ENCODE data around the gene TCF19.
A peak's percentile ranks its signal among the peaks of the same experiment; 100 is the strongest.

Gene TCF19

DNA sequence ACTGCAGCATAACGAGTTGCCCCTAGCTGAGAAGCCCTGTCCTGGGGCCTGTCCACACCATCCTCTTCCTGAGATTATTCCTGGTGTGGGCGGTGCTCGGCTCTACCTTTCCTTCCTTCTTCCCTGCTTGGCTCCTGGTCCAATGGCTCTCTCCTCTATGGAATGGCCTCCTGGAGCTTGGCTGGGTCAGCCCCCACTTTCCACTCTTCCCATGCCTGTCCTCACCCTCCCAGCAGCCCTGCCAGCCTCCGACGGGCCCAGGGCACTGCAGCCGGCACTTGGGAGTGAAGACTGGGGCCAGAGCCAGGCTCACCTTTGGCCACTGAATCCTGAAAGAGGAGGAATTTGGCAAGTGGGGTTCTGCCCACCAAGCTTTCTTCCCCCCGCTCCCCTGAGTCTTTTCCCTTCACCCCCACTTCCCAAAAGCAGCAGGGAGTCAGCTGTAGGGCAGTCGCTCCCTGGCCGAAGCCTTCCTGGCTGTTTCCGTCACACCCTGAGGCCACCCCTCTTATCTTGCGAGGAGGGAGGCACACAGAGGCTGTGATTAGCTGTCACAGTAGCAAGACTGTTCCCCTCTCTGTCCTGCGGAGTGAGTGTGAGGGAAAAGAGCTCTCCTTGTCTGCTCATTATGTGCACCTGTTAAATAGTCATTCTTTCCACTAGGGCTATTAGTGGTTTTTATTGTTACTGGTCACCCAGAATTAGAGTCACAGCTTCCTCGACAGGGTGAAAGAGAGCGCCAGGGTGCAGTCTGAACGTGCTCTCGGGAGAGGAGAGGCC is 31.8 kb upstream of the TCF19 start:
- DNase-seq (ENCODE audit: low read depth, low spot score) = no peak
- no peak overlapping the region for H3K4me3 ChIP-seq (ENCODE audit: low read length)

- peak; percentile 24 for DNase-seq (ENCODE audit: low read depth, low spot score)
- H3K4me3 ChIP-seq (ENCODE audit: low read length) = no peak overlapping the region
These were observed 30.2 kb upstream of the TCF19 start for GRCh38 chr6:31128093-31128676.

GRCh38 chr6:31129130-31129529 is 29.3 kb upstream of the TCF19 start:
- DNase-seq (ENCODE audit: low read depth, low spot score) = no peak
- H3K4me3 ChIP-seq (ENCODE audit: low read length) = no peak overlapping the region

DNA sequence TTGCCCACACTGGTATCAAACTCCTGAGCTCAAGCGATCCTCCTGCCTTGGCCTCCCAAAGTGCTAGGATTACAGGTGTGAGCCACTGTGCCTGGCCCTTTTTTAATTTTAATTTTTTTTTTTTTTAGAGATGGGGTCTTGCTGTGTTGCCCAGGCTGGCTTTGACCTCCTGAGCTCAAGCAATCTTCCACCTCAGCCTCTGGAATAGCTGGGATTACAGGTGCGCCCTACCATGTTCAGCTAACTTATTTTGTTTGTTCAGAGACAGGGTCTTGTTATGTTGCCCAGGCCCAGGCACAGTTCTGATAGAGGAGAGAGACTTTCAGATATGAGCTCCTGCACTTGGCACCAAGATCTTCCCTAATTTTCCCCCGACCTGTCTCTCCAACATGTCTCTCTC is 27.6 kb upstream of the TCF19 start:
- no peak overlapping the region for H3K4me3 ChIP-seq (ENCODE audit: low read length)
- DNase-seq (ENCODE audit: low read depth, low spot score) = no peak

GRCh38 chr6:31131595-31131994 is 26.8 kb upstream of the TCF19 start:
- H3K4me3 ChIP-seq (ENCODE audit: low read length) = no peak overlapping the region
- no peak for DNase-seq (ENCODE audit: low read depth, low spot score)

GRCh38 chr6:31132806-31133205 is 25.6 kb upstream of the TCF19 start:
- no peak overlapping the region for H3K4me3 ChIP-seq (ENCODE audit: low read length)
- no peak for DNase-seq (ENCODE audit: low read depth, low spot score)

DNA sequence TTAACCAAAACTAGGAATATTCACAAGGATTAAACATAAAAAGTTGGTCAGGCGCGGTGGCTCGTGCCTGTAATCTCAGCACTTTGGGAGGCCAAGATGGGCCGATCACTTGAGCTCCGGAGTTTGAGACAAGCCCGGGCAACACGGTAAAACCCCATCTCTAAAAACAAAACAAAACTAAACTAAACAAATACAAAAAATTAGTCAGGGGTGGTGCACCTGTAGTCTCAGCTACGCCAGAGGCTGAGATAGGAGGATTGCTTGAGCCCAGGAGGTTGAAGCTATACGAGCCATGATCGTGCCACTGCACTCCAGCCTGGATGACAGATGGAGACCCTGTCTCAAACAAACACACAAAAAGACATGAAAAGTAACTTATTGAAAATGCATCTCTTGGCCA is 22.7 kb upstream of the TCF19 start:
- no peak overlapping the region for H3K4me3 ChIP-seq (ENCODE audit: low read length)
- DNase-seq (ENCODE audit: low read depth, low spot score) = no peak

DNA sequence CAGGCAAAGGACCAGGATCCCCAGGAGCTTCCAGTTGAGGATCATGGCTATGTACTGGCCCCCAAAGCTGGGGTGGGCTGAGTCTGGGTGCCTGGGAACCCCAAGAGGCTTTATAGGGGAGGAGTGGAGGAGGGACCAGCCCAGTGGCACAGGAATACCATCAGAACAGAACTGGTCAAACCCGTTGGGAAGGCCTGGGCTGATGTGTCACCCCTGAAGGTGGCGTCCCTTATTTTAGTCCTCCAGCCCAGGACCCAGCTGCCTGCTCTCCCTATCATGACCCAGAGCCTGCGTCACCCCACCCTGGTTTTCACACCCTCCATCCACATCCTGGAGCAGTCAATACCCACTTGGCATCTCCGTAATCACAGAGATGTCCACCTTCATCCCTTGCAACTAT is 19.4 kb upstream of the TCF19 start, which contains the start of gene PSORS1C2:
TSS of gene PSORS1C2 (minus strand) at position 85 of the 400 bp plus-strand sequence. CDS start at position 45, 40 bp downstream.
- H3K4me3 ChIP-seq (ENCODE audit: low read length) = no peak within 1 kb of the TSS; the same call in 1 of the 2 replicates
- DNase-seq (ENCODE audit: low read depth, low spot score) = no peak

DNA sequence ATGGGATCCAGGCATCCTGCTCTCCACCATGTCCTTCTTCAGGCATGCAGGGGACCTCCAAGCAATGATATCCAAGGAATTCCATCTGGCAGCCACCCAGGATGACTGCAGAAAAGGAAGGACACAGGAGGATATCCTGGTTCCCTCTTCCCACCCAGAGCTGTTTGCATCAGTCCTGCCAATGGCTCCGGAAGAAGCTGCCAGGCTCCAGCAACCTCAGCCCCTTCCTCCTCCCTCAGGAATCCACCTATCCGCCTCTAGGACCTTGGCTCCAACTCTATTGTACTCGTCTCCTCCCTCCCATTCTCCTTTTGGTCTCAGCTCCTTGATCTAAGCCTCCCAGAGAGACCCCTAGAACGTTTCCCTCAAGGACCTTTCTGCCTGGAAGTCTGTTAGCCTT is 18.8 kb upstream of the TCF19 start:
- DNase-seq (ENCODE audit: low read depth, low spot score) = no peak
- no peak overlapping the region for H3K4me3 ChIP-seq (ENCODE audit: low read length)

DNA sequence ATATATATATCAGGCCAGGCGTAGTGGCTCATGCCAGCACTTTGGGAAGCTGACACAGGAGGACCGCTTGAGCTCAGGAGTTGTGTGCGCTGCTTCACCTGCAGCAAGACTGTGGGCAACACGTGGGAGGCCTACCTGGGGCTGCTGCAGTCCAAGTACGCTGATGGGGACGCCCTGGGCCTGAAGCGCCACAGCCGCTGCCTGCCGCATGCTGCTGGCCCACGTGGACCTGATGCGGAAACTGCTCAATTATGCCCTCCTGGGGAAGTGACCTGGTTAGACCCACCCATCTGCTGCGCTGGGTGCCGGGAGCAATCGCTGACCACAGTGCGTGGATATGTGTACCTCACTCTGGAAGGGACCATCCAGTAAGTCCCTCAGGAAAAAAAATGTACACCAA is 17.7 kb upstream of the TCF19 start:
- DNase-seq (ENCODE audit: low read depth, low spot score) = no peak
- H3K4me3 ChIP-seq (ENCODE audit: low read length) = no peak overlapping the region

- H3K4me3 ChIP-seq (ENCODE audit: low read length) = no peak overlapping the region
- no peak for DNase-seq (ENCODE audit: low read depth, low spot score)
These were observed 16.0 kb upstream of the TCF19 start for GRCh38 chr6:31142361-31142761.

- H3K4me3 ChIP-seq (ENCODE audit: low read length) = no peak overlapping the region
These were observed 15.2 kb upstream of the TCF19 start for GRCh38 chr6:31143148-31143547.

DNA sequence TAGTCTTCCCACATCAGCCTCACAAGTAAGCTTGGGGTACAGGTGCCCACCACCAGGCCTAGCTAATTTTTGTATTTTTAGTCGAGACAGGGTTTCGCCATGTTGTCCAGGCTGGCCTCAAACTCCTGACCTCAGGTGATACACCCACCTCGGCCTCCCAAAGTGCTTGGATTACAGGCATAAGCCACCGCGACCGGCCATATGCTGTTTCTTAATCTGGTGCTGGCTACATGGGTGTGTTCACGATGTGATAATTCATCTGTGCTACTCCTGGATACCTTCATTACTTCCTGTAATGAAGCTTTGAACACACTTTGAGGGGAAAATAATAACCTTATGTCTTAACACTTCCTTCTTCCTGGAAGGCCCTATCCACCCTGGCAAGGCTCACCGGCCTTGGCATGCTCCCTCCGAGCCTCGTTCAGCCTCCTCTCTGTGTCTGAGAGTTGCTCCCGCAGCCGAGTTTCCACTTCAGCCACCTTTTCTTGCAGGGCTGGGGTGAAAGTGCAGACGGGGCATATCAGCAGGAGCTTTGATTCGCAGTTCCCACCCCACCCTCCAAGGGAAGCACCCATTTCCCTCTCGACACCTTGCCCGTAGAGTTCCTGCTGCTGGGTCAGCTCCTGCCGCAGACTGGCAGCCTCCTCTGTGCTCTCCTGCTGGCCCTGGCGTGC is 14.0 kb upstream of the TCF19 start:
- no peak overlapping the region for H3K4me3 ChIP-seq (ENCODE audit: low read length)
- DNase-seq (ENCODE audit: low read depth, low spot score) = no peak

More at GRCh38 chr6:31143148-31143547, 15.2 kb upstream of the TCF19 start:
- DNase-seq (ENCODE audit: low read depth, low spot score) = no peak

DNA sequence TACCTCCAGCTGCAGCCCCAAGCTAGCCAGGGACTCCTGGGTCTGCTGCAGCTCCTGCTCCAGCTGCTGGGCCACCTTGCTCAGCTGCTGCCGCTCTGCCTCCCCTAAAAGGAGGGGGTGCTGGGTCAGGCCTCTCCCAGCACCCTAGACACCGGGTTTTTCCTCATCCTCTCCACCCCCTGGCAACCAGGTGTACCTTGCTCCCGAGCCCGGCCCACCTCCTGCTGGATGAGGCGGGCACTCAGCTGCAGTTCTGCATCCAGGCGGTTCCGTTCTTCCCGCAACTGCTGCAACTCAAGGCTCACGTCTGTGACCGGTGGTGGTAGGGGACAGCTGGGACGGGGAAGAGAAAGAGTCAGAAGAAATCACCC is 13.4 kb upstream of the TCF19 start:
- no peak overlapping the region for H3K4me3 ChIP-seq (ENCODE audit: low read length)
- no peak for DNase-seq (ENCODE audit: low read depth, low spot score)

GRCh38 chr6:31145386-31145785 is 13.0 kb upstream of the TCF19 start:
- H3K4me3 ChIP-seq (ENCODE audit: low read length) = no peak overlapping the region
- DNase-seq (ENCODE audit: low read depth, low spot score) = no peak

DNA sequence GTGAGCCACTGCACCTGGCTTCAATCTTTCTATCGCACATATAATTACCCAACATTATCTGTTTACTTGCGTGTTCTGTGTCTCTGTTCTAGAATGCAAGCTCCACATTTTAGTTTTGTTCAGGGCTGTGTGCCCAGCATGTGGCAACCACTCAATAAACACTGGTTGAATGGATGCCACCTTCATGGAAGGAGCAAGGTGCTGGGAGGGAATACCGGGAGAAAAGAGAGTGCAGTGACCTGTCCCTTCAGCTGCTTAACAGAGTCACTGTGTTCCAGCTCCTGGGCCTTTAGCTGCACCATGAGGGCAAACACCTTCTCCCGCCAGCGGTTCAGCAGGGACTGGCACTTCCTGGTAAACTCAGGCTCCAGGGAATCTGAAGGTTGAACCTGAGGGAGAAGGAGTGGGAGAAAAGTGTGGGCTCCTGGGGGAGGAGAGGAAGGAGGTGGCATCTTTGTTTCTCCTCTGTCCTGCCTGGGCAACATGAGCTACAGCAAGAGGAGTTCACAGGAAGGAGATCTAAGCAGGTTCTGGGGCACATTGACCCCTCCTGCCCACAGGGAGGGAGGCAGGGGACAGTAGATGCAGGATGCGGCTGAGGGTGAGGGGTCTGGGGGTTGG is 8.5 kb upstream of the TCF19 start:
- no peak for DNase-seq (ENCODE audit: low read depth, low spot score)
- no peak overlapping the region for H3K4me3 ChIP-seq (ENCODE audit: low read length)

DNA sequence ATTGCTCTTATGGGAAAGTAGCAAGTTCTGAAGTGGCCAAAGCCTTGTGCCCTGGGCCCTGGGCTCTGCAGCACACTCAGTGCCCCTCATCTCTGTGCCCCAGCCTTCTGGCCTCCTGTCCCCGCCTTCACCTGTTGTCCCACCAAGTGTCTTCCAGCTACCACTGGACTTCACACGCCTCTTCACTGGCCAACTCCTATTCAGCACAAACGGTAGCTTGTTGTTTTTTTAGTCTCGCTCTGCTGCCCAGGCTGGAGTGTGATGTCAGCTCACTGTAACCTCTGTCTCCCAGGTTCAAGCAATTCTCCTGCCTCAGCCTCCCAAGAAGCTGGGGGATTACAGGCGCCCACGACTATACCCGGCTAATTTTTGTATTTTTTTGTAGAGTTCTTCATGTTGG is 5.6 kb upstream of the TCF19 start:
- H3K4me3 ChIP-seq (ENCODE audit: low read length) = no peak overlapping the region
- no peak for DNase-seq (ENCODE audit: low read depth, low spot score)

GRCh38 chr6:31154436-31154835 is 4.0 kb upstream of the TCF19 start:
- no peak for DNase-seq (ENCODE audit: low read depth, low spot score)
- H3K4me3 ChIP-seq (ENCODE audit: low read length) = no peak overlapping the region

DNA sequence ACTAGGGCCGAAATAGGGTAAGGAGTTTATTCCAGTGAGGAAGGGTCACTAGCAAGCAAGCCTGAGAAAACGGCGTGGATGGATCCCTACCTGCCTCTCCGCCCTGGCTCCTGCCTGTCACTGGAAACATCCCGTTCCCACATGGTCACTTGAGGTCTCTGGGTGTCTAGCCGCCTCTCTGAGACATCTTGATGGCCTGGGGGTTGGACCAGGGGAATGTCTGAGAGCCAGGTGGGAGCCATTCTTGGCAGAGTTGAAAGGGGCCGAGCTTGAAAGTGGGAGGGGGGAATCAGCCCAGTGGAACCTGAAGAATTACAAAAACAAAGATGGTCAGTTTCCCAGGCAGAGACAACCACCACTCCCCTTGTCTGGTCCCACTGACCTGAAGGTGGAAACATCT is 1.7 kb upstream of the TCF19 start:
- H3K4me3 ChIP-seq (ENCODE audit: low read length) = no peak overlapping the region

DNA sequence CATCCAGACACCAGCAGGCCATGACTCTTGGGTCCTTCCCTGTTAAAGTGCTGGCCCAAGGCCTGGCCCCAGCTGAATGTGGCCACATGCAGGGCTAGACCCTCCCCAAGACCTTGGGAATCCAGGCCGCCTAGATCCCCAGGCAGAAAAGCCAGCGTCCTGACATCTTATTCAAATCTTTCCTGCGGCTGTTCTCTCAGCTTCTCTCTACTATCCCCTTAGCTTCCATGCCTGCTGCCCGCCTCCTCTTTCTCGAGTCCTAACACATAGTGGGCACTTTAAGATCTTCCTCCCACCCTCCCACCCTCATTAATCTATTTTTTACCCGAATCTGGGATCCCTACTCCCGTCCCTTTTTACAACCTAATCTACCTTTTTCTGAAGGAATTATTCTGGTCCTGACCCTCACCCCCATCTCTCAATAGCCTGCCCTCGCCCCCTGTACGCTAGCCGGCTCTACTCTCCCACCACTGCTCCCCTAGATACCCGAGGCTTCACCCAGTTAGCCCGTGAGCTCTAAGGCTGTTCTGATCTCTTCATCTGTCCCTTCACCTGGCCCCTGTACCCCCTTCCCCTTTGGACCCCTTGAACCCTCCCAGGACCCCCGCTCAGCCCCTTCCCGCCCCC is 763 bp upstream of the TCF19 start, which contains the start of gene CCHCR1:
TSS of gene CCHCR1 (minus strand) at position 290 of the 627 bp plus-strand sequence. CDS start at position 88, 202 bp downstream.
- peak within 1 kb of the TSS; percentile 95 for H3K4me3 ChIP-seq (ENCODE audit: low read length)

More for the DNA sequence above, 1.7 kb upstream of the TCF19 start:
- DNase-seq (ENCODE audit: low read depth, low spot score) = no peak

More for the DNA sequence above, 763 bp upstream of the TCF19 start, which contains the start of gene CCHCR1:
- no peak for DNase-seq (ENCODE audit: low read depth, low spot score)
